GM18861 (cell line): Measurements from ENCODE around the gene CCDC154.
"Not testable (repeated sequence)": the region's sequence is repeated elsewhere in the genome, so short reads cannot be mapped to it uniquely, and the experiment has no call there.

ENCODE experiments used
- ATAC-seq: cut with Tn5 transposase; IDR thresholded peaks from one replicate; pipeline ENCODE4 v1.9.1; 2021; ENCODE audit not compliant: unreplicated experiment

The CCDC154 gene

DNA sequence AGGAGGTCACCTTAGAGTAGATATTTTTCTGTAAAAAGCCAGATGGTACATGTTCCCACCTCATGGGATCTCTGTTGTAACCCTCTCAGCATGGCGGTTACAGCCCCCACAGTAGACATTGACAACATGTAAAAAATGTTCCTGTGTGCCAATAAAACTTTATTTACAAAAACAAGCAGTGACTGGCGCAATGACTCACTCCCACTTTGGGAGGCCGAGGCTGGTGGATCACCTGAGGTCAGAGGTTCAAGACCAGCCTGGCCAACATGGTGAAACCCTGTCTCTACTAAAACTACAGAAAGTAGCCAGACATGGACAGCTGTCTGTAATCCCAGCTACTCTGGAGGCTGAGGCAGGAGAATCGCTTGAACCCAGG lies 4.7 kb downstream of the CCDC154 start:
- not testable (repeated sequence) for ATAC-seq

- ATAC-seq, result no peak
These were observed 5.2 kb downstream of the CCDC154 start for GRCh38 chr16:1439058-1439698.

DNA sequence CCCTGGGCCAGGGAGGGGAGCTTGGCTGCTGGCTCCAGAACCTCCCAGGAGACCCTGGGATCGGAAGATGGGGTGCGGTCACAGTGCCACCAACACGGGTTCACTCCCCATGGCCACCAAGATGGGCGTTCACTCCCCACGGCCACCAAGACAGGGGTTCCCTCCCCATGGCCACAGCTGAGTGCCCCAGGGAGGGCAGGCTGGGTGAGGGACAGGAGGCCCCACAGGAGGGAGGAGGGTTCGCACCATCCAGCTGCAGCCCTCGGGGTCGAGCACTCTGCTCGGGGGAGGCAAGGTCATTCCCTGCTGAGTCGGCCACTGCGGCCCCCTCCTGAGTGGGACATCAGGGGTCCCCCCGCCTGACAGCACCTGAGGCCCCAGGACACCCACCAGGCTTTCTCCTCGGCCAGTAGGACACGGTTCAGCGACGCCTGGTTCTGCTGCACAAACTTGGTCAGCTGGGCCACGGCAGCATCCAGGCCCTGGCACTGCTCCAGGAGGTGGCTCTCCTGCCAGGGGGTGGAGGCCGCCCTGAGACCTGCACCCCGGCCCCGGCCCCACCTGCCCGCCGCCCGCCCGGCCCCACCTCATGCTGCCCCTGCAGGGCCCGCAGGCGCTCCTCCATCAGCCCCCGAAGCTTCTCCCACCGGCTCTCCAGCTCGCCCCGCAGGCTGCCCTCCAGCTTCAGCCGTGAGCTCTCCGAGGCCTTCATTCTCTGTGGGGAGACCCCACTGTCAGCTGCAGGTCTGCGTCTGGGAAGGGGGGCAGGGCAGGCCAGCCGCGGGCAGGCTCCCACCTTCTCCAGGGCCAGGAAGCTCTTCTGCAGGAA lies 5.9 kb downstream of the CCDC154 start:
- no peak for ATAC-seq

GRCh38 chr16:1437606-1438005 lies 6.8 kb downstream of the CCDC154 start:
- ATAC-seq, result no peak

- no peak for ATAC-seq
These were observed 7.5 kb downstream of the CCDC154 start for GRCh38 chr16:1436731-1437355.

- ATAC-seq, result no peak
These were observed 8.2 kb downstream of the CCDC154 start for GRCh38 chr16:1435921-1436697.

DNA sequence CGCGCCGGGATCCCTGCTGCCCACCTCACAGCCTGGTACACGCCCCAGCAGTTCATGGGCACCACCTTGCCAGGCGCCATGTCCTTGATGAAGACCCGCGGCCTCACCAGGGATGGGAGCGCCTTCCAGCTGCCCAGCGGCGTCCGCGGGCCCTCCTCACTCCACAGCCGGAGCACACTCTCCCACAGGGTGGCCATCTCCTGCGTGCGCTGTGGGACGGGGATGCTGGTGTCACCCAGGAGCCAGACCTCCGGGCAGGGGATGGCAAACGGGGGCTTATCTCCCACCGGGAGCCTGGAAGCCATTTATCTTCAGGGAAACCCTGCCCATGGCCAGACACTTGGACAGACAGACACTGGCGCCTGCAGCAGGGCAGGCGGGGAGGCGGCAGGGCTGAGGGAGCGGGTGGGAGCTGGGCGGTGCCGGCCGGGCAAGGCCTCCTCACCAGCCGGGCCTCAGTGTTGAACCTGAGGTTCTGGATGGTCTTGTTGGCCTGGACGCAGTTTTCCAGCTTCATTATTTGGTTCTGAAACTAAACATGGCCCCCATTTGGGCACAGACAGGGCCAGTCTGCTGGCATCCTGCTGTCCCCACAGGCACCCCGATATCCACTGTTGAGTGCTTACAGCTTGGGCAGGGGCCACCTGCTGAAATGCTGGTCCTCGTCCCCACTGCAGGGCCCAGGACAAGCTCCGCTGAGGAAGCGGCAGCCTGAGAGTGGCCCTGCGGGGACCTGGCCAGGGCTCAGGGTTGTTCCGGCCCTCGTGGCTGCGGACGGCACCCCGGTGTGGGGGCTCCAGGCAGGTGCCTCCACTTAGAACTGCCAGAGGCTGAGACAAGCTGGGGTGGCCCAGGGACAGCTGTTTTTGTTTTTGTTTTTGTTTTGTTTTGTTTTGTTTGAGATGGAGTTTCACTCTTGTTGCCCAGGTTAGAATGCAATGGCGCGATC lies 9.4 kb downstream of the CCDC154 start:
- ATAC-seq, result no peak

GRCh38 chr16:1433756-1434155 lies 10.6 kb downstream of the CCDC154 start:
- no peak for ATAC-seq

GRCh38 chr16:1433263-1433560 lies 11.1 kb downstream of the CCDC154 start:
- no peak for ATAC-seq

DNA sequence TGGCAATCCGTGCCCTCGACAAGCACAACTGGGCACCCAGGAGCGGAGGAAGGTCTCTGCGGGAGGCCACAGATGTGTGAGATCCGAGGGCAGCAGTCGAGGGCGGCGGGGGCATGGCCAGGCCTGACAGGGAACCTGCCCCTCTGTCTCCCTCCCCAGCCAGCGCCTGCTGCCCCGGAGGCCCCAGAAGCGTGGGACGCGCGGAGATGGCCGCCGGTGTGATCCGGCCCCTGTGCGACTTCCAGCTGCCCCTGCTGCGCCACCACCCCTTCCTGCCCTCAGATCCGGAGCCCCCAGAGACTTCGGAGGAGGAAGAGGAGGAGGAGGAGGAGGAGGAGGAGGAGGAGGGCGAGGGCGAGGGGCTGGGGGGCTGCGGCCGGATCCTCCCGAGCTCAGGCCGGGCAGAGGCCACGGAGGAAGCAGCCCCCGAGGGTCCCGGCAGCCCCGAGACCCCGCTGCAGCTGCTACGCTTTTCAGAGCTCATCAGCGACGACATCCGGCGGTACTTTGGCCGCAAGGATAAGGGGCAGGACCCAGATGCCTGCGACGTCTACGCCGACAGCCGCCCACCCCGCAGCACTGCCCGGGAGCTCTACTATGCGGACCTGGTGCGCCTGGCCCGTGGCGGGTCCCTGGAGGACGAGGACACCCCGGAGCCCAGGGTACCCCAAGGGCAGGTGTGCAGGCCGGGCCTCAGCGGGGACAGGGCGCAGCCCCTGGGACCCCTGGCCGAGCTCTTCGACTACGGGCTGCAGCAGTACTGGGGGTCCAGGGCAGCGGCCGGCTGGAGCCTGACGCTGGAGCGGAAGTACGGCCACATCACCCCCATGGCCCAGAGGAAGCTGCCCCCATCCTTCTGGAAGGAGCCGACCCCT lies 11.7 kb downstream of the CCDC154 start:
- ATAC-seq, result no peak

GRCh38 chr16:1431497-1432270 lies 12.7 kb downstream of the CCDC154 start:
- no peak for ATAC-seq

GRCh38 chr16:1430759-1431496 lies 13.4 kb downstream of the CCDC154 start, which contains the start of gene PERCC1:
PERCC1 (plus strand) TSS chr16:1431078; CDS start chr16:1432594, 1,516 bp downstream.
- ATAC-seq, result no peak

GRCh38 chr16:1430214-1430758 lies 14.1 kb downstream of the CCDC154 start:
- no peak for ATAC-seq

GRCh38 chr16:1429631-1430030 lies 14.7 kb downstream of the CCDC154 start:
- ATAC-seq, result no peak

DNA sequence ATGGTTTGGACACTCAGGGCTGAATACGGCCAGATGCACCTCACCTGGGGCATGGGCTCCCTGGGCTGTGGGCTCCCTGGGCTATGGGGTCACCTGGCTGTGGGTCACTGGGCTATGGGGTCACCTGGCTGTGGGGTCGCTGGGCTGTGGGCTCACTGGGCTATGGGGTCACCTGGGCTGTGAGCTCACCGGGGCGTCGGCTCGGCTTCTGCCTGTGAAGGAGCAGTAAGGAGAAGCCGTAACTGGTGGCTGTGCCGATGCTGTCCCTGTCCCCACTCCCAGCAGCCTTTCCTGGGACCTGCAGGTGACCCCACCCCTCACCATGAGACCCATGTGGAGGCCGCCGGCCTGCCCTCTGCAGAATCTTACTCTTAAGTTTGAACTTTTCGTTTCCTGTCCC lies 15.3 kb downstream of the CCDC154 start:
- no peak for ATAC-seq

GRCh38 chr16:1428511-1428910 lies 15.8 kb downstream of the CCDC154 start:
- no peak for ATAC-seq
